Measurements from ENCODE around the gene ANKRD35. TPM values are rescaled to one million over a fixed set of nuclear protein-coding genes. Genes with fewer than 3 reads are reported as not detected.

The ANKRD35 gene
- polyA plus RNA-seq, 6 donors from 2014 or later, result not detected

- ATAC-seq (ENCODE audit: low read depth in 2 of 2) (peak in 1 of 2 donors; percentile 41), DNase-seq (no peak)
- no peaks in the 10 kb centered on the region for H3K9me3 Mint-ChIP-seq
- no peaks in the 10 kb centered on the region for H3K27me3 Mint-ChIP-seq
- peaks cover 21 to 33% (median 29%) of the 10 kb centered on the region in 3 donors for H3K4me1 Mint-ChIP-seq
- no peak overlapping the region for H3K27ac Mint-ChIP-seq
- peaks cover 18 to 45% of the 10 kb centered on the region in 2 donors for H3K36me3 Mint-ChIP-seq
- H3K4me3 Mint-ChIP-seq, result no peak overlapping the region
These were observed 26.5 kb upstream of the ANKRD35 start for GRCh38 chr1:145912128-145912641.

- no peak overlapping the region for H3K4me3 Mint-ChIP-seq
- DNase-seq, result no peak
- H3K9me3 Mint-ChIP-seq, result no peaks in the 10 kb centered on the region
- peak overlapping the region in 2 of 6 donors; percentile 8 to 51 for H3K27ac Mint-ChIP-seq
- peaks cover 4 to 13% (median 11%) of the 10 kb centered on the region in 3 donors for H3K4me1 Mint-ChIP-seq
- peaks cover 5 to 15% of the 10 kb centered on the region in 2 donors for H3K36me3 Mint-ChIP-seq
- no peak for ATAC-seq (ENCODE audit: low read depth in 2 of 2)
- no peaks in the 10 kb centered on the region for H3K27me3 Mint-ChIP-seq
These were observed 23.0 kb upstream of the ANKRD35 start for GRCh38 chr1:145908653-145909052.

GRCh38 chr1:145906954-145907753 lies 21.5 kb upstream of the ANKRD35 start:
- peaks cover 6 to 14% of the 10 kb centered on the region in 2 donors for H3K36me3 Mint-ChIP-seq
- H3K4me1 Mint-ChIP-seq, result peaks cover 4 to 9% (median 7%) of the 10 kb centered on the region in 3 donors
- no peaks in the 10 kb centered on the region for H3K27me3 Mint-ChIP-seq
- no peak overlapping the region for H3K4me3 Mint-ChIP-seq
- no peaks in the 10 kb centered on the region for H3K9me3 Mint-ChIP-seq
- DNase-seq (no peak), ATAC-seq (ENCODE audit: low read depth in 2 of 2) (no peak)
- H3K27ac Mint-ChIP-seq, result no peak overlapping the region

GRCh38 chr1:145901312-145902021 lies 15.8 kb upstream of the ANKRD35 start:
- peak overlapping the region in 1 of 8 donors; percentile 6 for H3K4me3 Mint-ChIP-seq
- H3K27me3 Mint-ChIP-seq, result no peaks in the 10 kb centered on the region
- no peak overlapping the region for H3K27ac Mint-ChIP-seq
- H3K36me3 Mint-ChIP-seq, result peaks cover 7 to 8% of the 10 kb centered on the region in 2 donors
- no peaks in the 10 kb centered on the region for H3K9me3 Mint-ChIP-seq
- DNase-seq (no peak), ATAC-seq (ENCODE audit: low read depth in 2 of 2) (no peak)
- peaks cover 0 to 5% (median 0%) of the 10 kb centered on the region in 3 donors for H3K4me1 Mint-ChIP-seq

- Mint-ChIP-seq H3K9me3 (no peaks in the 10 kb centered on the region), H3K4me1 (peaks cover 0 to 5% (median 0%) of the 10 kb centered on the region in 3 donors), H3K27ac (no peak overlapping the region), H3K27me3 (no peaks in the 10 kb centered on the region), H3K36me3 (peaks cover 7 to 8% of the 10 kb centered on the region in 2 donors), H3K4me3 (no peak overlapping the region)
- ATAC-seq (ENCODE audit: low read depth in 2 of 2) (no peak), DNase-seq (no peak)
These were observed 13.1 kb upstream of the ANKRD35 start for GRCh38 chr1:145898756-145899155.

- Mint-ChIP-seq H3K27ac (no peak overlapping the region), H3K9me3 (no peaks in the 10 kb centered on the region), H3K4me3 (no peak overlapping the region), H3K4me1 (peaks cover 0 to 5% (median 0%) of the 10 kb centered on the region in 3 donors), H3K36me3 (peaks cover 7 to 8% of the 10 kb centered on the region in 2 donors), H3K27me3 (no peaks in the 10 kb centered on the region)
- ATAC-seq (ENCODE audit: low read depth in 2 of 2) (no peak), DNase-seq (no peak)
These were observed 12.3 kb upstream of the ANKRD35 start for GRCh38 chr1:145897969-145898368.

- peaks cover 0 to 5% (median 0%) of the 10 kb centered on the region in 3 donors for H3K4me1 Mint-ChIP-seq
- H3K27ac Mint-ChIP-seq, result no peak overlapping the region
- no peak for DNase-seq
- no peaks in the 10 kb centered on the region for H3K27me3 Mint-ChIP-seq
- peaks cover 0 to 8% of the 10 kb centered on the region in 2 donors for H3K36me3 Mint-ChIP-seq
- H3K9me3 Mint-ChIP-seq, result no peaks in the 10 kb centered on the region
- peak overlapping the region in 1 of 8 donors; percentile 23 for H3K4me3 Mint-ChIP-seq
- no peak for ATAC-seq (ENCODE audit: low read depth in 2 of 2)
These were observed 9.8 kb upstream of the ANKRD35 start for GRCh38 chr1:145895471-145895870.

- peaks cover 0 to 5% (median 0%) of the 10 kb centered on the region in 3 donors for H3K4me1 Mint-ChIP-seq
These were observed 7.8 kb upstream of the ANKRD35 start for GRCh38 chr1:145893306-145894055.

GRCh38 chr1:145892486-145893087 lies 6.9 kb upstream of the ANKRD35 start:
- no peak overlapping the region for H3K4me3 Mint-ChIP-seq
- no peaks in the 10 kb centered on the region for H3K27me3 Mint-ChIP-seq
- no peaks in the 10 kb centered on the region for H3K9me3 Mint-ChIP-seq
- DNase-seq, result no peak
- peaks cover 0 to 3% of the 10 kb centered on the region in 2 donors for H3K36me3 Mint-ChIP-seq
- no peak for ATAC-seq (ENCODE audit: low read depth in 2 of 2)
- H3K27ac Mint-ChIP-seq, result peak overlapping the region in 2 of 6 donors; percentile 42 to 72
- peaks cover 0 to 2% (median 0%) of the 10 kb centered on the region in 3 donors for H3K4me1 Mint-ChIP-seq

More at GRCh38 chr1:145893306-145894055, 7.8 kb upstream of the ANKRD35 start:
- peaks cover 0 to 8% of the 10 kb centered on the region in 2 donors for H3K36me3 Mint-ChIP-seq
- no peak for DNase-seq
- no peaks in the 10 kb centered on the region for H3K27me3 Mint-ChIP-seq
- no peaks in the 10 kb centered on the region for H3K9me3 Mint-ChIP-seq
- H3K4me3 Mint-ChIP-seq, result no peak overlapping the region
- H3K27ac Mint-ChIP-seq, result peak overlapping the region in 2 of 6 donors; percentile 40 to 49
- no peak for ATAC-seq (ENCODE audit: low read depth in 2 of 2)

- ATAC-seq (ENCODE audit: low read depth in 2 of 2), result peak; percentile 34 to 72
These were observed 6.2 kb upstream of the ANKRD35 start for GRCh38 chr1:145891587-145892485.

GRCh38 chr1:145891143-145891542 lies 5.5 kb upstream of the ANKRD35 start:
- no peak overlapping the region for H3K4me3 Mint-ChIP-seq
- H3K36me3 Mint-ChIP-seq, result no peaks in the 10 kb centered on the region
- no peaks in the 10 kb centered on the region for H3K27me3 Mint-ChIP-seq
- ATAC-seq (ENCODE audit: low read depth in 2 of 2), result no peak
- H3K27ac Mint-ChIP-seq, result no peak overlapping the region
- no peak for DNase-seq
- peaks cover 0 to 7% (median 1%) of the 10 kb centered on the region in 3 donors for H3K4me1 Mint-ChIP-seq
- H3K9me3 Mint-ChIP-seq, result no peaks in the 10 kb centered on the region

More at GRCh38 chr1:145891587-145892485, 6.2 kb upstream of the ANKRD35 start:
- DNase-seq, result peak; percentile 30
- Mint-ChIP-seq H3K27me3 (no peaks in the 10 kb centered on the region), H3K4me3 (no peak overlapping the region), H3K9me3 (no peaks in the 10 kb centered on the region), H3K4me1 (peaks cover 0 to 1% (median 0%) of the 10 kb centered on the region in 3 donors), H3K27ac (peak overlapping the region in 1 of 6 donors; percentile 72), H3K36me3 (no peaks in the 10 kb centered on the region)

- ATAC-seq (ENCODE audit: low read depth in 2 of 2) (no peak), DNase-seq (no peak)
- H3K36me3 Mint-ChIP-seq, result no peaks in the 10 kb centered on the region
- H3K4me1 Mint-ChIP-seq, result peaks cover 10 to 20% (median 16%) of the 10 kb centered on the region in 3 donors
- H3K27ac Mint-ChIP-seq, result no peak overlapping the region
- peak overlapping the region in 1 of 8 donors; percentile 11 for H3K4me3 Mint-ChIP-seq
- peaks cover 6 to 8% (median 7%) of the 10 kb centered on the region in 3 donors for H3K27me3 Mint-ChIP-seq
- H3K9me3 Mint-ChIP-seq, result no peaks in the 10 kb centered on the region
These were observed 4.1 kb upstream of the ANKRD35 start for GRCh38 chr1:145889722-145890121.

Measured in naive B cell (primary cell).